Fibroblast of lung (primary cell): ENCODE measurements around the gene STARD3NL.
"Not testable (repeated sequence)": the region's sequence is repeated elsewhere in the genome, so short reads cannot be mapped to it uniquely, and the experiment has no call there.

Source experiments
- CTCF ChIP-seq, 2 donors: IDR thresholded peaks in 1 of 2; conservative IDR thresholded peaks in 1 of 2; 1 replicate in 1 of 2; 2 replicates in 1 of 2; pipeline ENCODE4 v1.5.1; 2011 to 2012; ENCODE audit warnings: low read length in 2 of 2, control low read depth in 1 of 2, inconsistent platforms in 1 of 2, low read depth in 1 of 2, mild to moderate bottlenecking in 1 of 2
- EZH2 ChIP-seq: IDR thresholded peaks from 2 replicates; pipeline ENCODE4 v1.5.1; 2012; ENCODE audit warnings: low read length, control low read depth, mild to moderate bottlenecking; ENCODE audit errors: missing control alignments

DNA sequence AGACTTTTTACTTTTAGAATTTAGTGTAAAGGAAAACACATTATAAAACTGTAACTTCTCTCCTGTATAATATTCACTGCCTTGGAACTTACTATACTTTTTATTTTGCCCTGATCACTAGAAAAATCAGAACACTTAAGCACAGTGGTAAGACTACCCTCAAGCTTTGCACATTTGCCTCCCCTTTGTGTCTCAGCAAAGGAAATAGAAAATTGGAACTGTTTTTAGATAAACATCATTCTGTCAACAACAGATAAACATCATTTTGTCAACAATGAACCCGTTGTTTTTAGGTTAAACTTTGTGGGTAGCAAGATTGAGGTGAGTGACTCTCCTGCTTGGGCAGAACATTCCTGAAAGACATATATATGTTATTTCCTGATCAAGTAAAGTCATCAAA lies 86.6 kb downstream of the STARD3NL start:
- not testable (repeated sequence) for TF ChIP-seq CTCF (conservative IDR thresholded peaks at IDR 0.05 in 1 of 2, IDR thresholded peaks at IDR 0.05 in 1 of 2; ENCODE audit: low read depth in 1 of 2, low read length in 2 of 2); EZH2
